ENCODE measurements around the gene ST3GAL5.

Gene ST3GAL5

GRCh38 chr2:85790032-85790431 is 98.8 kb downstream of the ST3GAL5 start:
- no peak for DNase-seq (ENCODE audit: low read depth in 2 of 2)

- no peak for DNase-seq (ENCODE audit: low read depth in 2 of 2)
These were observed 99.5 kb downstream of the ST3GAL5 start for GRCh38 chr2:85789271-85789670.

GRCh38 chr2:85788603-85789002 is 100.2 kb downstream of the ST3GAL5 start:
- no peak for DNase-seq (ENCODE audit: low read depth in 2 of 2)

GRCh38 chr2:85787981-85788340 is 100.8 kb downstream of the ST3GAL5 start:
- no peak for DNase-seq (ENCODE audit: low read depth in 2 of 2)

GRCh38 chr2:85787282-85787980 is 101.4 kb downstream of the ST3GAL5 start:
- no peak for DNase-seq (ENCODE audit: low read depth in 2 of 2)
